ENCODE measurements around the gene MKRN3.

GRCh38 chr15:23569151-23569925 lies 3.9 kb downstream of the MKRN3 start:
- no peak for TF ChIP-seq POLR2A (IDR thresholded peaks at IDR 0.05; ENCODE audit: low read depth, low read length)
- TF ChIP-seq, protein P1, sequence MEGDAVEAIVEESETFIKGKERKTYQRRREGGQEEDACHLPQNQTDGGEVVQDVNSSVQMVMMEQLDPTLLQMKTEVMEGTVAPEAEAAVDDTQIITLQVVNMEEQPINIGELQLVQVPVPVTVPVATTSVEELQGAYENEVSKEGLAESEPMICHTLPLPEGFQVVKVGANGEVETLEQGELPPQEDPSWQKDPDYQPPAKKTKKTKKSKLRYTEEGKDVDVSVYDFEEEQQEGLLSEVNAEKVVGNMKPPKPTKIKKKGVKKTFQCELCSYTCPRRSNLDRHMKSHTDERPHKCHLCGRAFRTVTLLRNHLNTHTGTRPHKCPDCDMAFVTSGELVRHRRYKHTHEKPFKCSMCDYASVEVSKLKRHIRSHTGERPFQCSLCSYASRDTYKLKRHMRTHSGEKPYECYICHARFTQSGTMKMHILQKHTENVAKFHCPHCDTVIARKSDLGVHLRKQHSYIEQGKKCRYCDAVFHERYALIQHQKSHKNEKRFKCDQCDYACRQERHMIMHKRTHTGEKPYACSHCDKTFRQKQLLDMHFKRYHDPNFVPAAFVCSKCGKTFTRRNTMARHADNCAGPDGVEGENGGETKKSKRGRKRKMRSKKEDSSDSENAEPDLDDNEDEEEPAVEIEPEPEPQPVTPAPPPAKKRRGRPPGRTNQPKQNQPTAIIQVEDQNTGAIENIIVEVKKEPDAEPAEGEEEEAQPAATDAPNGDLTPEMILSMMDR (IDR thresholded peaks at IDR 0.05; ENCODE audit: extremely low read depth in 1 of 2, insufficient read depth in 1 of 2, low read depth in 1 of 2, low read length in 2 of 2): no peak
- TF ChIP-seq, protein P2, sequence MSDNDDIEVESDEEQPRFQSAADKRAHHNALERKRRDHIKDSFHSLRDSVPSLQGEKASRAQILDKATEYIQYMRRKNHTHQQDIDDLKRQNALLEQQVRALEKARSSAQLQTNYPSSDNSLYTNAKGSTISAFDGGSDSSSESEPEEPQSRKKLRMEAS (IDR thresholded peaks at IDR 0.05; ENCODE audit: insufficient read depth, insufficient read length): no peak
- no peak for TF ChIP-seq EZH2 (IDR thresholded peaks at IDR 0.05; ENCODE audit: borderline replicate concordance, low read depth, low read length, severe bottlenecking)
- TF ChIP-seq JUN (IDR thresholded peaks at IDR 0.05; ENCODE audit: borderline replicate concordance, insufficient read depth, insufficient read length, low read depth): no peak
- no peak for TF ChIP-seq POLR2AphosphoS5 (IDR thresholded peaks at IDR 0.05; ENCODE audit: insufficient read depth, low read depth, low read length)

All from endothelial cell of umbilical vein (primary cell).